Hepatocyte (in vitro differentiated cells): ENCODE data around the gene KCTD13. TPM values are rescaled to one million over a fixed set of nuclear protein-coding genes. Genes with fewer than 3 reads are reported as not detected.
A peak's percentile ranks its signal among the peaks of the same experiment; 100 is the strongest.

Source experiments
- DNase-seq: peaks from one replicate; pipeline ENCODE4 v3.0.0-alpha.2; 2016; ENCODE audit warnings: low spot score
- H2AFZ ChIP-seq: fragments of 200-600 bp; sonication (generic); 2 replicates; pipeline ENCODE4 v1.6.0; 2016; ENCODE audit warnings: antibody characterized with exemption, mild to moderate bottlenecking
- H3K27ac ChIP-seq: fragments of 200-600 bp; sonication (generic); 2 replicates; pipeline ENCODE4 v1.5.1; 2016; ENCODE audit warnings: mild to moderate bottlenecking
- H3K27me3 ChIP-seq: fragments of 200-600 bp; sonication (generic); 2 replicates; pipeline ENCODE4 v1.6.1; 2016
- H3K36me3 ChIP-seq: fragments of 200-600 bp; sonication (generic); replicated peaks from 2 replicates; pipeline ENCODE4 v1.5.1; 2016; ENCODE audit warnings: low read depth; ENCODE audit not compliant: insufficient read depth
- H3K4me1 ChIP-seq: fragments of 200-600 bp; sonication (generic); 2 replicates; pipeline ENCODE4 v1.5.1; 2016; ENCODE audit warnings: mild to moderate bottlenecking, moderate library complexity; ENCODE audit not compliant: insufficient read depth
- H3K4me2 ChIP-seq: fragments of 200-600 bp; sonication (generic); 2 replicates; pipeline ENCODE4 v1.6.0; 2016
- H3K4me3 ChIP-seq: fragments of 200-600 bp; sonication (generic); 2 replicates; pipeline ENCODE4 v1.5.1; 2016; ENCODE audit warnings: mild to moderate bottlenecking
- H3K79me2 ChIP-seq: fragments of 200-600 bp; sonication (generic); 2 replicates; pipeline ENCODE4 v1.6.0; 2017; ENCODE audit warnings: mild to moderate bottlenecking
- H3K9me2 ChIP-seq: fragments of 200-600 bp; sonication (generic); replicated peaks from 2 replicates; pipeline ENCODE4 v1.6.0; 2017; ENCODE audit warnings: mild to moderate bottlenecking; ENCODE audit not compliant: insufficient read depth
- H3K9me3 ChIP-seq: fragments of 200-600 bp; sonication (generic); 2 replicates; pipeline ENCODE4 v1.5.1; 2016; ENCODE audit warnings: low read depth, mild to moderate bottlenecking
- H4K20me1 ChIP-seq: fragments of 200-600 bp; sonication (generic); 2 replicates; pipeline ENCODE4 v1.6.0; 2016; ENCODE audit warnings: mild to moderate bottlenecking; ENCODE audit not compliant: insufficient read depth, poor library complexity, severe bottlenecking
- CTCF ChIP-seq: fragments of 200-600 bp; sonication (generic); IDR thresholded peaks from 2 replicates; pipeline ENCODE4 v1.5.1; 2016; ENCODE audit warnings: antibody characterized with exemption, mild to moderate bottlenecking; ENCODE audit not compliant: poor library complexity
- EZH2 ChIP-seq: fragments of 200-600 bp; sonication (generic); IDR thresholded peaks from 2 replicates; pipeline ENCODE4 v1.6.1; 2016; ENCODE audit warnings: antibody characterized with exemption, mild to moderate bottlenecking, borderline replicate concordance
- EZH2phosphoT487 ChIP-seq: fragments of 200-600 bp; sonication (generic); IDR thresholded peaks from one replicate; pipeline ENCODE4 v1.6.1; 2018; ENCODE audit warnings: antibody characterized with exemption, mild to moderate bottlenecking, low read depth, moderate library complexity; ENCODE audit not compliant: unreplicated experiment, severe bottlenecking
- WGBS: methylation state at CpG from one replicate; pipeline ENCODE4 v1.1.6; 2016; ENCODE audit warnings: low lambda C conversion rate; ENCODE audit errors: missing lambda C conversion rate; 5-methylcytosine and 5-hydroxymethylcytosine counted together
- polyA plus RNA-seq: library from polyadenylated mRNA; unstranded; fragments of >200 nt; fragmentation: Nextera tagmentation; extraction: Ambion mirVana; gene quantifications from 2 replicates; pipeline ENCODE4 v1.2.1, GENCODE V29; 2016
- total RNA-seq: library from RNA; depleted of rRNA; stranded (reverse); fragments of >200 nt; gene quantifications from 2 replicates; pipeline ENCODE4 v1.2.3, GENCODE V29; 2014

The KCTD13 gene
- total and polyA plus RNA-seq, 2 experiments from 2014 or later, result 14.3 to 18.8 TPM

- H3K4me3 ChIP-seq, result no peak overlapping the region
- WGBS, result 18% methylated on average over 7 of the region's 9 CpGs
- no peak for TF ChIP-seq CTCF
- TF ChIP-seq EZH2, result no peak
- TF ChIP-seq EZH2phosphoT487, result no peak
- no peaks in the 10 kb centered on the region for H3K27me3 ChIP-seq
- no peaks in the 10 kb centered on the region for H4K20me1 ChIP-seq
- no peak overlapping the region for H3K27ac ChIP-seq
- peaks cover 3% of the 10 kb centered on the region for H3K4me1 ChIP-seq
- no peak overlapping the region for H2AFZ ChIP-seq
- peak overlapping the region; percentile 98 for H3K4me2 ChIP-seq
- H3K79me2 ChIP-seq, result peaks cover 5% of the 10 kb centered on the region
- no peaks in the 10 kb centered on the region for H3K9me3 ChIP-seq
- DNase-seq, result no peak
- no peaks in the 10 kb centered on the region for H3K9me2 ChIP-seq
- no peaks in the 10 kb centered on the region for H3K36me3 ChIP-seq
These were observed 27.8 kb downstream of the KCTD13 start for GRCh38 chr16:29898135-29898803.

- no peak for TF ChIP-seq CTCF
- TF ChIP-seq EZH2, result no peak
- TF ChIP-seq EZH2phosphoT487, result no peak
These were observed 28.7 kb downstream of the KCTD13 start for GRCh38 chr16:29897333-29897732.

GRCh38 chr16:29896841-29897240 lies 29.2 kb downstream of the KCTD13 start:
- DNase-seq, result no peak
- TF ChIP-seq EZH2 (no peak), CTCF (no peak), EZH2phosphoT487 (no peak)
- Histone ChIP-seq H3K27ac (no peak overlapping the region), H3K9me3 (no peaks in the 10 kb centered on the region), H3K9me2 (no peaks in the 10 kb centered on the region), H3K4me2 (no peak overlapping the region), H3K4me3 (no peak overlapping the region), H4K20me1 (no peaks in the 10 kb centered on the region), H3K4me1 (peaks cover 14% of the 10 kb centered on the region), H2AFZ (no peak overlapping the region), H3K36me3 (no peaks in the 10 kb centered on the region), H3K79me2 (no peaks in the 10 kb centered on the region), H3K27me3 (no peaks in the 10 kb centered on the region)
- 90% methylated on average over 9 of the region's 15 CpGs for WGBS

More at GRCh38 chr16:29897333-29897732, 28.7 kb downstream of the KCTD13 start:
- H3K4me3 ChIP-seq, result no peak overlapping the region
- H3K27me3 ChIP-seq, result no peaks in the 10 kb centered on the region
- peaks cover 11% of the 10 kb centered on the region for H3K4me1 ChIP-seq
- DNase-seq, result no peak
- H3K79me2 ChIP-seq, result peaks cover 2% of the 10 kb centered on the region
- no peaks in the 10 kb centered on the region for H3K9me3 ChIP-seq
- no peak overlapping the region for H3K4me2 ChIP-seq
- WGBS, result 84% methylated on average over 4 of the region's 4 CpGs
- no peak overlapping the region for H2AFZ ChIP-seq
- H3K9me2 ChIP-seq, result no peaks in the 10 kb centered on the region
- H3K27ac ChIP-seq, result no peak overlapping the region
- no peaks in the 10 kb centered on the region for H3K36me3 ChIP-seq
- H4K20me1 ChIP-seq, result no peaks in the 10 kb centered on the region
